ENCODE measurements around the gene CYTL1. TPM values are rescaled to one million over a fixed set of nuclear protein-coding genes. Genes with fewer than 3 reads are reported as not detected.
"Not testable (repeated sequence)": the region's sequence is repeated elsewhere in the genome, so short reads cannot be mapped to it uniquely, and the experiment has no call there.

Gene CYTL1
- polyA plus RNA-seq, 12 donors, result 5.4 to 17.5 (median 8.6) TPM; not detected in 2

DNA sequence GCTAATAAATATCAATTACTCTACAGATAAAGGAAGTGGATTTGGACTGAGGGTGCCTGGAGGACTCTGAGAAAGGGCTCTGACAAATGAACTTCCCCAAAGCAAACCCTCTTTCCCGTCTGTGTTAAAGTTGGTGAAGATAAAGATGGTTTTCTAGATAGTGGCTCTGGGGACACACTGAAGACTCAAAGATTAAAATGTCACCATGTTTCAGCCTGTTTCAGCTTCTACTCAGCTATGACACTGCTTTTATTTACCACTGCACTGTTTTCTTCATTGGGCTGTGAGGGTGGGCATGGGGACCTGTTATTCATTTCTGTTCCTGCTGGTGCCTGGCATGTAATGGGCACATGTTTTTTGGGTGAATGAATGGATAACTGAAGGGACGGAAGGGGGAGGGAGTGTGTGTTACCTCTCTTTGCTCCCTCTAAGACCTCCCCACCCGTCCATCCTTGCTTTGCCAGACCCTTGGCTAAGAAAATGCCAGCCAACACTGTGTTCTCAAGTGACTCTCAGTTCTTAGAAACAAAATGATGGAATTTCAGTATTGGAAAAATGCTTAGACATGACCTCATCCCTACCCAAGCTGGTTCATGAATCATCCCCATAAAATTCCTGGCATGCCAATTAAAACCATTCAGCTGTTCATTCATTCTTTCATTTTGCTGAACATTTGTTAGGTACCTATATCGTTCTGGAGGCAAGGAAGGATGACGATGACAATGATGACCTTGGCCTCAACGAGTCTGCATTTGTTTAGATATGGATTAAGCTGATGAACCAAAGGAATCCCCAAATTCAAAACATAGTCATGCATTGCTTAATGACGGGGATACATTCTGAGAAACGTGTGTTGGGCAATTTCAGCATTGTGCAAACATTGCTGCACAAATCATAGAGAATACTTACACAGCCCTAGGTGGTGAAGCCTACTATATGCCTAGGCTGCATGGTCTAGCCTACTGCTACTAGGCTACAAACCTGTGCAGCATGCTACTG lies 18.6 kb upstream of the CYTL1 start:
- DNase-seq, result no peak

DNA sequence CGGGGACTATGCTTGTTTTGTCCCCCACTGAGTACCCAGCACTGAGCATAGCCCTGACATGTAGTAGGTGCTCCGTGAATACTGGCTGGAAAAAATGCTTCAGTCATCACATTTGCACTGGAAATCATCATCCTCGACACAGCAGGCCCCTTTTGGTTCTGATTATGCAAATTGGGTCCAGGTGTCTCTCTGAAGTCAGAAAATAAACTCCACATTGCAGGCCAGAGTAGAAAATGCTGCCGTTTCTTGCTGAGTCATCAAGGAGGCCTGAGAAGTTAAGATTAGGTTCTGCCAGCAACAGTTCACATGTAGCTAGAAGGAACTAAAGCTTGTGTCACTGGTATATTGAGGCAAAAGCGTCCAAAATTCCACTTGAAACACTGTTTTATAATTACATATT lies 17.0 kb upstream of the CYTL1 start:
- DNase-seq, result no peak

DNA sequence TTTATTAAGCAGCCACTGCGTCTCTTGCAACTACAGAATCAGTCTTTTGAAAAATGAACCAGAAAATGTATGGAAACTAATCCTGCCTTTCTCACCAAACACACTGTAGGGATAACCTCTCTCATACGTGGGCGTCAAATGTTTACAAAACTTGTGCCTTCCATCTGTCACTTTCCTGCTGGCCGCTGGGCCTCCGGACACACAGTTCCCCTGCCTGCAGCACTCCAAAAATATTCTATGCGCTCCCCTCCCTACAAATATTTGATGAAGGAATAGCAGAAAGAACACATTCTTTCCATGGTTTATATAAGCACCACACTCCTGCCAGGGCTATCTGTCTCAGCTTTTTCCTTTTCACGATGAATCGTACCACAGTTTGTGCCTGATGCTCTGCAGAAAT lies 14.9 kb upstream of the CYTL1 start:
- DNase-seq, result no peak

DNA sequence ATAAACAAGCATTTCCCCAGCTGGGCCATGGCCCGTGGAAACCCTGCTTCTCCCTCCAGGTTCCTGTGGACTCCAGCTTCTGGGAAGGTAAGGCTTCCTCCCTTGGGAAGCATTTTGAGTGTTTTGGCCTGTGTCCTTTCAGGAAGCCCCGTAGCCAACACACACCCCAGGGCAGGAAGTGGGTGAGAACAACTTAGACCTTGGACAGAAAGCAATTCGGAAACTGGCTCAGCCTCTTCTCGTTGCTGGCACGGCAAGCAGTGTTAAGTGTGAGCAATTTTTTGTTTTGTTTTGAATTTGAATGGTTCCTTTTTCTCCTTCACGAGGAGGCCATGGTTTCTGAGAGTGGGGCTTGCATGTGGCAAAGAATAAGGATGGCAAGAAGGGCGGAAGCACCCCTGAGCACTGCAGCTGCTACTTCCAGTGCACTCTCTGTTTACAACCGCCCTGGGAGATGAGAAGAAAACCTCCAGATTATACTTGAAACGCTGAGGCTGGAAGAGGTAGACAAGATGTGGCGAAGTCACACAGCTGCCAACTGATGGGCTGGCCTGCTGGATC lies 14.1 kb upstream of the CYTL1 start:
- no peak for DNase-seq

DNA sequence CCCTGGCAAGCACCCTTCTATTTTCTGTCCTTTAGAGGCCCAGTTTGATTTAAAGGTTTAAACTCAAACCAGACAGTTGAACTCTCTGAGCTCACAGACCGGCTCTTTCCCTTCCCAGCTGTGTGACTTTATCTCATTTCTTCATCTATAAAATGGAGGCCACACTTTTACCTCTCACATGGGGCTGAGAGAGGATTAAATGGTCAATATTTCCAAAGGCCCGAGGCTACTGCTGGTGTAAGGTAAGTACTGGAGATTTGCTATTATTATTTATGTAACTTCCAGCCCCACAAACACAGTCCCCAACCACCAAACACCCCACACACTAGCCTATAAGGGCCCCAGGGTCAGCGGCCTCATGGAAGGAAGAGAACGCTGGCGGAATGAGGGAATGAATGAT lies 13.6 kb upstream of the CYTL1 start:
- no peak for DNase-seq

DNA sequence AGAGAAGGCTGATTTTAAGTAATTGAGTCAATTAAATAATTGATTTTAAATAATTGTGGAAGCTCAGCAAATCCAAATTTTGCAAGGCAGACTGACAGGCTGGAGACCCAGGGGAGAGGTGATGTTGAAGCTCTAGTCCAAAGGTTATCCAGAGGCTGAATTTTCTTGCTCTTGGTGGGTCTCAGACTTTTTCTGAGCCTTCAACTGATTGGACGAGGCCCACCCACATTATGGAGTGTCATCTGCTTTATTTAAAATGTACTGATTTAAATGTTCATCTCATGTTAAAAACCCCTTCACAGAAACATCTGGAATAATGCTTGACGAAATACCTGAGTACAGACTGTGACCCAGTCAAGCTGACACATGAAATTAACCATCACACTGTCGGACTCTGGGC lies 11.7 kb upstream of the CYTL1 start:
- DNase-seq, result no peak

DNA sequence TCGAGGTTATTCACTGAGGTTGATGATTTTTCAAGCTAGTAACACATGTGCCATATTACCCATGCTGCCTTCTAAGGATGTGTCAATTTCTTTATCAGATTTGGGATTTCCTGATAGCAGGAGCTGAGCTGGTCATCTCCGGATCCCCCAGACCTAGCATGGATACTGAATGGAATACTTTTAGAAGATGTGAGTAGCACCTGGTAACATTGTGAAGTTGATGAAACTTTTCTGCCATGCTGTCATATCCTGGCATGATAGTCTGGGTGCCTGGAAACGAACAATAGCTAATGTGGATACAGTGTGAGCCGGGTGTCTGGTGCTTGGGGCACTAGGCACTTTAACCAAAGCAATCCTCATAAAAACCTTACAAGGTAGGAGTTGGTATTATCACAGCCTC lies 11.0 kb upstream of the CYTL1 start:
- no peak for DNase-seq

DNA sequence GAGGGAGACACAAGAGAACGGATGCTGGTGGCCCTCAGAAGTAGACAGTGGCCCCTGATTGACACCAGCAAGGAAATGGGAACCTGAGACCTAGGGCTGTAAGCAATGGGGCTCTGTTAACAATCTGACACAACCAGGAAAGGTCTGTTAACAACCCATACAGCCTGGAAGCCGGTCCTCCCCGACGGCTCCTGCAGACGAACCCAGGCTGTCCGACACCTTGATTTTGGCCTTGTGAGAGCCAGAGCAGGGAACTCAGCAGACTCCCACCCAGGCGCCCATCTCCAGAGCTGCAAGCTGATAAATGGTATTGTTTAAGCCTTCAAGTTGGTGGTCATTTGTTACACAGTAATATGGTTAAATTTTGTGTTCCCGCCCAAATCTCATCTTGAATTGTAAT lies 10.2 kb upstream of the CYTL1 start:
- DNase-seq, result no peak

DNA sequence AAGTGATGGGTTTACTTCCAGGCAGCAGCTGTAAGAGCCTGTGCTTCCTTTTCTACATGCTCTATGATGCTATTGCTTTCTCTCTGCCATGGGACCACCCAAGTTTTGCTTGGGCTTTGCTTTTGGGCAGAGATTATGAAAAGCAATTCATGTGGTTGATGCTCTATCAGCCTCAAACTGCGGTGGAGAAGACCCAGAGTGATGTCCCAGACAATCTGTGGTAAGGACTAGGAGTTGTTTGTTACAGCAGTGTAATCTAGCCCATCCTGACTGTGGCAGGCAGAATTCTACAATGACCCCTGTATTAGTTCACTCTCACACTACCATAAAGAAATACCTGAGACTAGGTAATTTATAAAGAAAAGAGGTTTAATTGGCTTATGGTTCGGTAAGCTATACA lies 9.2 kb upstream of the CYTL1 start:
- no peak for DNase-seq

DNA sequence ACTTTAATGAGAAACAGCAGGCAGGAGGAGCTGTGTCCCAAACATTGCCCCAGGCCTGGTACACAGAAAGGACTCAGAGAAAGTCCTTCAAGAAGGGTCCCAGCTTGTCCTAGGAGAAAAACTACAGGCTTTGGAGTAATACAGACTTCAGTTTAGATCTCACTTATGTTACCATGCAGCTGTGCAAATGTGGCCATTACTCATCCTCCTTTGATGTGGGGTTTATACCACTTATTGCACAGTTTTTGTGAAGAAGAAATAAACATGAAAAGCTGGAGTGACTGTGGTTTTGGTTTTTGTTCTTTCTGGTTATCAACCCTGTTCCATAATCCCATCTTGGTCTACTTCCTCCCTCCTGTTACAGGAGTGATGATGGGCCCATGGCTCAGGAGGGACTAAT lies 8.1 kb upstream of the CYTL1 start:
- no peak for DNase-seq

DNA sequence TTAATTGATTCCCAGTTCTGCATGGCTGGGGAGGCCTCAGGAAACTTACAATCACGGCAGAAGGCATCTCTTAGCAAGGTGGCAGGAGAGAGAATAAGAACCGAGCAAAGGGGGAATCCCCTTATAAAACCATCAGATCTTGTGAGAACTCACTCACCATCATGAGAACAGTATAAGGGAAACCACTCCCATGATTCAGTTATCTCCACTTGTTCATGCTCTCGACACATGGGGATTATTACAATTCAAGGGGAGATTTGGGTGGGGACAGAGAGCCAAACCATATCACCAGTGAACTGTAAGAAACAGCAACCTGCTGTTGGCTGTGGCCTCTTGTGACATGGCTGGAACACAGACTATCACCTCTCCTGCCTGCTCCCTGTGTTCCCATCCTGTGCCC lies 7.1 kb upstream of the CYTL1 start:
- DNase-seq, result no peak

DNA sequence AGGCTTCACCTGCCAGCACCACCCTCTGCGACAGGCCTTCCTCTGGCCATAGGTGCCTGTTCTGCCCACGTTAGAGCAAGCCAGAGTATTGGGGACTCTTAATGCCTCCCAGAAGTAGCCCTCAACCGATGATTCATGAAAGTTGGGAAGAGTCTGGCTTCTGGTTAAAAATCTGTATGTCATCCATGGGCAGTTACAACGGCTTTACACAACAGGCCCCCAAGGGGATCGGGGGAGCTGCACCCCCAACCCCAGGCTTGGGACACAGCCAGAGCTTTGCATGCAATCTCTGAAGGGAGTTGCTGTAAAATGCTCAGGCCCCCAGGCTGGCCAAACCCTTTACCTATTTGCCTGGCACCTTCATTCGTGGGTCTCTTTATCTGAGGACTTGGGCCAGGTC lies 5.4 kb upstream of the CYTL1 start:
- DNase-seq, result no peak

DNA sequence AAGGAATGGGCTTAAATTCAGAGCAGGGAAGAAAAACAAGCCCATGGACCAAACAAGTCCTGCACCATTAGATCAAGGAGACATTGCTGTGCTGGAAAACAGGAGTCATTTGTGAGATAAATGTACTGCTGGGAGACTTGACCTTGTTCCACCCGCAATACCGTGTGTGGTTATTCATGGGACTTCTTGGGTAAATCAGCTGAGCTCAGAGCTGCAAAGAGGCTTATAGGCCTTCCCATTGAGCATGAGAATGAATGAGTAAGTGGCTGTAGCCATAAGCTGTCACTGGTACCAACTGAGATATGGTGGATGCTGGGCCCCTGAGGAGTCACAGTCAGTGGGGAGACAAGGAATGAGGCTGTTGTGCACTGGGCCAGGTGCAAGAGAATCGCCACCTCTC lies 2.3 kb upstream of the CYTL1 start:
- DNase-seq, result no peak

DNA sequence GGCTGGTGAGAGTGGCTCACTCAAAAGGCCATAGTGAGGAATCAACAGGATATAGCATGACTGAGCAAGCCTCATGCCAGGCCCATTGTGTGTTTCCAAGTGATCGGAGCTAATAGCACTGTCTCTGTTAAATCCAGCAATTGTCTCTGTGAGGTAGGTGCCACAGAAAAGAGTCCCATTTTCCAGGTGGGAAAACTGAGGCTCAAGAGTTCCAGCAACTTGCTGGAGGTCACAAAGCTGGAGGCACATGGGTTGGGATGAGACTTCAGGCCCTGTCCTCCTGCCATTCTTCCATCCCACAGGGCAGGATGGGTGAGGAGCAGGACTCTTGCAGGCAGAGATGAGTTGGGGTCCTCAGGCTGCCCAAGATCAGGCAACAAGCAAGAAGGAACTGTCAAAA lies 1.1 kb upstream of the CYTL1 start:
- DNase-seq, result no peak

DNA sequence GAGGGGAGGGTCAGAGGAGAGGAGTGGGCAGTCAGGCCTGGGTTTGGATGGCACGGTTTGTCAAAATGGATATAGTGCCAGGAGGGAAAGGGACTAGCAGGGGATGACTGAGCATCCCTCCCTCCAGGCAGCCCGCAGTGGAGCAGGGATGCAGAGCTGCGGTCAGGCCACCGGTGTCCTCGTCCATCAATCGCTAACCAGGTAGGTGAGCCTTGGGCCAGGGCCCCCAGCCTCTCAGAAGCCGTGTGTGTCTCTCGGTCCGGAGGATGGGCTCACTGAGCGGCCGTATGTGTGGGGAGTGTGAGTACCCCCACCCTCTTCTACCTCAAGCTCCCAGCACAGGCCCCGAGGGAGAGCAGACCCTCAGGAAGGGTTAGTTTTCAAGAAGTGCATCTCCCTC lies 538 bp upstream of the CYTL1 start:
- no peak for DNase-seq

DNA sequence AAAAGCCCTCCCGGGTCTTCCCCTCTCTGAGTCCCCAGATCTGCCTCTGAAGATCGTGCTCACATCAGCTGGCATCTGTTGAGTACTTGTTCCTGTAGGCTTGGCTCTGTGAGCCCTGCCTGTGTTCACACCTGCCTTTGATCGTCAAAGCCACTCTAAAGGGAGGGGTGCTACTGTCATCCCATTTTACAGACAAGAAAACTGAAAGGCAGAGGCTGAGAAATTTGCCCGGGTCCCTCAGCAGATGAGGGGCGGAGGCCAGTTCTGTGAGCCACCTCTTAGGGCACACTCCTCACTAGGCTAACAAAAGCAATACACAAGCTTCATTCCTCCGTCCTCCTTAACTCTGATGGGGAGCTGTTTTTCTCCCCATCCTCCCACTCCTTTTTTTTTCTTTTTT lies 655 bp downstream of the CYTL1 start:
- no peak for DNase-seq

DNA sequence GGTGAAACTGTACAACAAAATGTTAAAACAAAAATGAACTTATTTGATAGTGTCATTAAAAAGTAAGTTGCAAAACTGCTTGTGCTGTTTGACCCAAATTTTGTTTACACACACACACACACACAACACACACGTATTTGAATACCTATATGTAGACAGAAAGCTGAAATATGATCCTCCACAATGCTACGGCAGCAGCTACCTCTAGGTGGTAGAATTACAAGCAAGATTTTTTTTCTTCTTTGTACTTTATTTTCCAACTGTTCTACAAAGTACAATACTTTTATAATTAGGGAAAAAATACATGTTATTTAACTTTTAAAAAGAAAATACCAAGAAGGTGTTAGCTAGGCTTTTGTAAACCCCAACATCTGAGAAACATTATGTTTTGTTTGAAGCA lies 1.2 kb downstream of the CYTL1 start:
- no peak for DNase-seq

DNA sequence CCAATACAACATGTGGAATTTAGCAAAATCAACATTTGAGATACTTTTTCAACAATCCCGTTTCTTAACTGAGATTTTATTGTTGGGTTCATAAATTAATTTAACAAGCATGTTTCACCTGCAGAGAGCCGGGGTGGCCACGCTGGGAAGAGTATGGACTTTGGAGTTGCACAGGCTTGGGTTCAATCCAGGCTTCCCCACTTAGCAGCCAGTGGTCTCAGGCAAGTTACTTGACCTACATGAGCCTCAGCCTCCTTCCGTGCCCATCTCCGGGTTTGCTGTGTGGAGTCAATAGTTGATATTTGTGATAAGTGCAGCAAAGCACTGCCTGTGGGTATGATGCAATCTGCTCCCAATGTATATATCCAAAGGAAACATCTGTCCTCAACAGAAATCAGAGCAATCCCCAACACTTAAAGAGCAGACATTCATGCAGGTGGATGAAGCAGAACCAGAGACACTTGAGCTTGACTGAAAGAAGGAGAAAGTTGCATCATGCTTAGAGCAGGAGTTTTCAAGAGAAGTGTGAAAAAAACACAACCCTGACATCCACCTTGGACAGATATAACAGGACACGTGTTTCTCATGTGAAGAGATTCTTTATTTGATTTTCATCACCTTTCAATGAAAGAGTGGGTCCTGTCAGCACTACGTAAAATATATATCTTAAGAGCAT lies 5.1 kb downstream of the CYTL1 start:
- no peak for DNase-seq

DNA sequence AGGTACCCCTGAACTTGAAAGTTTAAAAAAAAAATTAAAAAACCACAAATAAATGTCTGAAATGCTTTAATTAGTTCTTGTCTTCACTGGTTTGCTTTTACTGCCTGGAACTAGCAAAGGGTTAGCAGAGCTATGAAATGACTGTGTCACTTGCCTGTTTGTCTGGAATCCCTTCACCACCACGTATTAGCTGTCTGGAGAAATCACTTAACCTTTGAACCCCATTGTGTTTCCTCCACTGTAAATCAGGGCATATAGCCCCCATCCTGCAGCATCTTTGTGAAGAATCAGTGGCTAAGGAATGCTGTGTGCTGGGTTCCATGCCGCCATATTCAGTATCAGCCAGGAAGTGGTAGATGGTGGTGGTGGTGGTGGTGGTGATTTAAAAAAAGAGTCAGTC lies 6.3 kb downstream of the CYTL1 start:
- DNase-seq, result no peak

DNA sequence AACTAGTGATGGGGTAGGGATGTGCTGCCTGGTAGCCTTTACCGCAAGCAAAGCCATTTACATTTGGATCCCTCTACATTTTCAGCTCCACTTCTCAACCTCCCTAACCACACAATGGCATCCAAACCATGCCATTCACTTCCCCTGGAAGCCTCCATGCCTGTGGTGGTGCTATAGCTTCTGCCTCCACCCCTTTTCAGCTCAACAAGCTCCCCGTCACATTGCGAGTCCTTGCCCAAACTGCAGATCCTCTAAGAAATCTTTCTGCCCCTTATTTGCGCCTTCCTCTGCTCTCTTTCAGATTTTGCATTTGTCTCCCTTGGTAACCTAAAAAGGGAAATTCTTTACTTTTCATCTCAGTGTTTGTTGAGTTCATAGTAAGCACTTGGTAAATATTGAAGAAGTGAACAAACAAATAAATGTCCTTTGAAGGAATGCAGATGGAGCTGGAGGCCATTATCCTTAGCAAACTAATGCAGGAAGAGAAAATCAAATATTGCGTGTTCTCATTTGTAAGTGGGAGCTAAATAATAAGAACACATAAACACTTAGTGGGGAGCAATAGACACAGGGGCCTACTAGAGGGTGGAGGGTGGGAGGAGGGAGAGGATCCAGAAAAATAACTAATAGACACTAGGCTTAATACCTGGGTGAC lies 6.9 kb downstream of the CYTL1 start:
- DNase-seq, result no peak

DNA sequence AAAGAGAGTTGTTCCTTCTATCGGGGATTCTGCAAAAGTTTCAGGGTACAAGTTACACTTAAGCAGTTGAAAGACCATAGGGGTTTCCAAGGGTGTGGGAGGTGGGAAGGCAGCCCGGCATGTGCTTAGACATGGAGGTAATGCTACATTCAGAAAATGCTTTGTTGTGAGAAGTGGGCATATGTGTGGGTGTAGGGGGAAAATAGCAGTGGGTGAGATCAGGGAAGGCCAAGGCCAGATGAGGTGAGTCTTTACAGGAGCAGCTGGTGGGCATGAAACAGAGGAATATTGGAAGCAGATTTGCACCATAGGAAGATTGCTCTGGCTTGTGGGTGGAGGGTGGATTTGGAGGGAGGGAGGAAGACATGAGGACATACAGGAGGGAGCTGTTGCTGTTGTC lies 8.3 kb downstream of the CYTL1 start:
- no peak for DNase-seq

DNA sequence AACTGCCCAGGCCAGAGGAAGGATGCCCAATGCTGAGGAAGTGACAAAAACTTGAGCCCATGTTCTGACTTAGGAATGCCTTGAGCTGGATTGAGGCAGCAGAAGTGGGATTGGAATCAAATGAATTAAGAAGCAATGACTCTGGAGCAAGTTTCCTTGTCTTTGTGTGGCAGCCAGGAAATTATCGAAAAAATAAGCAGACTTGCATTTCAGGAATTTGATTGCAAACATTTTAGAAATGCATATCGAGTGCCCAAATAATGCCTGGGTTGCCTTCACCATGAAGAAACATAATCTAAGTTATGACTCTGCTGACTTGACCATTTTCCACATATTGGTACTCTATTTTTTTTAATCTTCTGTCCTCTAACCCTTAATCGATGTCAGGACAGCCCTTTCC lies 9.5 kb downstream of the CYTL1 start:
- no peak for DNase-seq

DNA sequence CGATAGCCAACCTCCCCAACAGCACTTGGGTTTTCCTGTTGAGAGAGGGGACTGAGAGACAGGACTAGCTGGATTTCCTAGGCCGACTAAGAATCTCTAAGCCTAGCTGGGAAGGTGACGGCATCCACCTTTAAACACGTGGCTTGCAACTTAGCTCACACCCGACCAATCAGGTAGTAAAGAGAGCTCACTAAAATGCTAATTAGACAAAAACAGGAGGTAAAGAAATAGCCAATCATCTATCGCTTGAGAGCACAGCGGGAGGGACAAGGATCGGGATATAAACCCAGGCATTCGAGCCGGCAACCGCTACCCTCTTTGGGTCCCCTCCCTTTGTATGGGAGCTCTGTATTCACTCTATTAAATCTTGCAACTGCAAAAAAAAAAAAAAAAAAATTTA lies 12.3 kb downstream of the CYTL1 start:
- not testable (repeated sequence) for DNase-seq
